OCI-LY1 (cell line): ENCODE measurements around the gene ZSWIM1.

ENCODE experiments used
- H2AFZ ChIP-seq: fragments of 200-600 bp; sonication (generic), shearing (Covaris generic); 2 replicates; pipeline ENCODE4 v1.6.0; 2014; ENCODE audit warnings: antibody characterized with exemption, mild to moderate bottlenecking, low read length
- H3F3A ChIP-seq: fragments of 200-600 bp; sonication (generic), shearing (Covaris generic); 2 replicates; pipeline ENCODE4 v1.6.0; 2014; ENCODE audit warnings: mild to moderate bottlenecking, antibody characterized with exemption, low read length, moderate library complexity; ENCODE audit not compliant: insufficient read depth
- H3K27ac ChIP-seq: fragments of 200-600 bp; sonication (generic); 2 replicates; pipeline ENCODE4 v1.5.1; 2014; ENCODE audit warnings: low read length, mixed run types, mild to moderate bottlenecking, low read depth; ENCODE audit not compliant: poor library complexity, severe bottlenecking
- H3K27me3 ChIP-seq: fragments of 200-600 bp; sonication (generic); 2 replicates; pipeline ENCODE4 v1.6.0; 2014; ENCODE audit warnings: antibody characterized with exemption, mild to moderate bottlenecking, low read length, moderate library complexity; ENCODE audit not compliant: insufficient read depth
- H3K36me3 ChIP-seq: fragments of 200-600 bp; sonication (generic); 2 replicates; pipeline ENCODE4 v1.6.1; 2014; ENCODE audit warnings: mild to moderate bottlenecking, antibody characterized with exemption, low read length, moderate library complexity, mixed read lengths; ENCODE audit not compliant: insufficient read depth
- H3K4me1 ChIP-seq: fragments of 200-600 bp; sonication (generic); 2 replicates; pipeline ENCODE4 v1.5.1; 2014; ENCODE audit warnings: mild to moderate bottlenecking, low read length, moderate library complexity; ENCODE audit not compliant: insufficient read depth, severe bottlenecking
- H3K4me2 ChIP-seq: fragments of 200-600 bp; sonication (generic), shearing (Covaris generic); 2 replicates; pipeline ENCODE4 v1.6.1; 2014; ENCODE audit warnings: low read length
- H3K4me3 ChIP-seq: fragments of 200-600 bp; sonication (generic); 2 replicates; pipeline ENCODE4 v1.5.1; 2014; ENCODE audit warnings: low read length, low read depth, mild to moderate bottlenecking, mixed read lengths; ENCODE audit not compliant: poor library complexity, severe bottlenecking
- H3K79me2 ChIP-seq: fragments of 200-600 bp; shearing (Covaris generic); 2 replicates; pipeline ENCODE4 v1.6.1; 2016; ENCODE audit warnings: mixed run types, low read length, mixed read lengths; ENCODE audit not compliant: insufficient read depth
- H3K9ac ChIP-seq: fragments of 200-600 bp; sonication (generic), shearing (Covaris generic); 2 replicates; pipeline ENCODE4 v1.6.1; 2014; ENCODE audit warnings: mild to moderate bottlenecking, low read length, mixed read lengths
- H3K9me2 ChIP-seq: fragments of 200-600 bp; sonication (generic), shearing (Covaris generic); 2 replicates; pipeline ENCODE4 v1.6.1; 2014; ENCODE audit warnings: low read depth, mild to moderate bottlenecking, low read length, mixed read lengths
- H3K9me3 ChIP-seq: fragments of 200-600 bp; shearing (Covaris generic); 2 replicates; pipeline ENCODE4 v1.6.1; 2014; ENCODE audit warnings: low read length, mixed read lengths
- H4K20me1 ChIP-seq: fragments of 200-600 bp; sonication (generic), shearing (Covaris generic); 2 replicates; pipeline ENCODE4 v1.6.0; 2016; ENCODE audit warnings: mild to moderate bottlenecking, low read length; ENCODE audit not compliant: insufficient read depth
- EZH2 ChIP-seq: fragments of 200-600 bp; sonication (generic), shearing (Covaris generic); IDR thresholded peaks from 2 replicates; pipeline ENCODE4 v1.8.0; 2017; ENCODE audit warnings: borderline replicate concordance, mixed run types, mild to moderate bottlenecking, antibody characterized with exemption, low read length, moderate library complexity, mixed read lengths
- TF ChIP-seq, protein P1 (sequence below): fragments of 200-600 bp; sonication (generic), shearing (Covaris generic); IDR thresholded peaks from 2 replicates; pipeline ENCODE4 v1.5.1; 2017; ENCODE audit warnings: mild to moderate bottlenecking, antibody characterized with exemption, low read length, moderate library complexity, mixed read lengths

The ZSWIM1 gene

DNA sequence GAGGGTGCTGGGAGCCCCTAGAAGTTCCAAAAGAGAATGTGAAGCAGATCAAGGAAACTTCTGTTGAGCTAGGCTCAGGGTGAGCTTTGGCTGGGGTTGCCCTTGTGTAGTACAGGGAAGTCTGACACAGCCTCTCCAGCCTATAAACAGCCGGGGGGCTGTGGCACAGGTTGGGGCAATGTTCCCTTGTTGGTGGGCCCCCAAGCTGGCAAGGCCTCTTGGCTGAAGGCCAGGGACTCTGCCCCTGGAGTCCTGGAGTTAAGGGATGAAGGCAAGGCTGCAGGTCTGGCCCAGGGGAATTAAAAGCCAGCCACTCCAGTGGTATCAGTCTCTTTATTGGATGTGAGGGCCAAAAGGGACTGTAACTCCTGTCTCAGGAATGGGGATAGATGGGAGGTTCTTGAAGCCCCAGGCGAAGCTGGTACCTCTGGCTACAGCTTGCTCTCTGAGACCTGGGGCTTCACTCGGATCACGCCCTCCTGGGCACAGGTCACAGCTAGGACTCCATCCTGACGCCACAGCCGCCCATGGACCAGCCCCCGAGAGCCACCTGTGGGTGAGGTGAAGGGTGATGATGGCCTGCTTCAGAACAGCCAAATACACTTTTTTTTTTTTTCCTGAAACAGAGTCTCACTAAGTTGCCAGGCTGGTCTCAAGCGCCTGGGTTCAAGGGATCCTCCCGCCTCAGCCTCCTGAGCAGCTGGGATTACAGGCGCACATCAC is 39.5 kb upstream of the ZSWIM1 start:
- H2AFZ ChIP-seq, result no peak overlapping the region
- no peak overlapping the region for H3K4me2 ChIP-seq

DNA sequence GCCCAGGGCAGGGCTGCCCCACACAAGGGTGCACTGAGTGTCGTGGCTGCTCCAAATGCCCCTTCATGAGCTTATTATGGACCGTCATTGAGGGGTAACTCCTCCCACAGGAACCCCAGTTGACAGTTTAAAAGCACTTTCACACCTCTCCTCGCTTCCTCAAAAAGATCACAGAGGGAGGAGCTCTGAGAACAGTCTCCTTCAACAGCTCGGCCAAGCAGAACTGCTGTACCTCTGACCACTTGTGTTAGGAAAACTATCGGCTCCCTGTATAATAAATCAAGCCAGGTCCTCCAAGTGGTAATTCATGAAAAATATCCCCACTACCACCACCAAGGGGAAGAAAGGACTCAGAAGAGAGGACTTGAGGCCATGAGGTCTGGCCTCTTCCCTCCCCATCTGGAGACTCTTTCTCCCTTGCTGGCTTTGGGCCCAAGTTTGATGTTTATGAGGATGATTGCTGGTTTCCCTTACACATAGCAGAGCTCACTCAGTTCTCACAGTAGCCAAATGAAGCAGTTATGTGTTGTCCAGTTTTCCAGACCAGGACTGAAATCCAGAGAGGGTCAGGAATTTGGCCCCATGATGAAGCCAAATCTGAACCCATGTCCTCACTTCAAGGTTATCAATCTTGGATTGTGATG is 38.7 kb upstream of the ZSWIM1 start:
- Histone ChIP-seq H3K27me3 (no peaks in the 10 kb centered on the region), H3K4me1 (peaks cover 10% of the 10 kb centered on the region), H3K9me2 (no peaks in the 10 kb centered on the region), H3K9me3 (no peaks in the 10 kb centered on the region), H3F3A (no peaks in the 10 kb centered on the region), H3K36me3 (peaks cover 43% of the 10 kb centered on the region), H4K20me1 (no peaks in the 10 kb centered on the region), H3K27ac (no peak overlapping the region), H3K4me3 (no peak overlapping the region), H3K9ac (no peak overlapping the region), H2AFZ (no peak overlapping the region), H3K4me2 (no peak overlapping the region), H3K79me2 (no peaks in the 10 kb centered on the region)
- TF ChIP-seq, protein P1, sequence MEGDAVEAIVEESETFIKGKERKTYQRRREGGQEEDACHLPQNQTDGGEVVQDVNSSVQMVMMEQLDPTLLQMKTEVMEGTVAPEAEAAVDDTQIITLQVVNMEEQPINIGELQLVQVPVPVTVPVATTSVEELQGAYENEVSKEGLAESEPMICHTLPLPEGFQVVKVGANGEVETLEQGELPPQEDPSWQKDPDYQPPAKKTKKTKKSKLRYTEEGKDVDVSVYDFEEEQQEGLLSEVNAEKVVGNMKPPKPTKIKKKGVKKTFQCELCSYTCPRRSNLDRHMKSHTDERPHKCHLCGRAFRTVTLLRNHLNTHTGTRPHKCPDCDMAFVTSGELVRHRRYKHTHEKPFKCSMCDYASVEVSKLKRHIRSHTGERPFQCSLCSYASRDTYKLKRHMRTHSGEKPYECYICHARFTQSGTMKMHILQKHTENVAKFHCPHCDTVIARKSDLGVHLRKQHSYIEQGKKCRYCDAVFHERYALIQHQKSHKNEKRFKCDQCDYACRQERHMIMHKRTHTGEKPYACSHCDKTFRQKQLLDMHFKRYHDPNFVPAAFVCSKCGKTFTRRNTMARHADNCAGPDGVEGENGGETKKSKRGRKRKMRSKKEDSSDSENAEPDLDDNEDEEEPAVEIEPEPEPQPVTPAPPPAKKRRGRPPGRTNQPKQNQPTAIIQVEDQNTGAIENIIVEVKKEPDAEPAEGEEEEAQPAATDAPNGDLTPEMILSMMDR, result no peak
- no peak for TF ChIP-seq EZH2

More for the DNA sequence above, 39.5 kb upstream of the ZSWIM1 start:
- no peak for TF ChIP-seq EZH2
- TF ChIP-seq, protein P1, result no peak
- H3K27ac ChIP-seq, result no peak overlapping the region
- H3K9me3 ChIP-seq, result no peaks in the 10 kb centered on the region
- no peaks in the 10 kb centered on the region for H3K9me2 ChIP-seq
- peaks cover 10% of the 10 kb centered on the region for H3K4me1 ChIP-seq
- H3F3A ChIP-seq, result no peaks in the 10 kb centered on the region
- no peak overlapping the region for H3K9ac ChIP-seq
- no peaks in the 10 kb centered on the region for H4K20me1 ChIP-seq
- H3K79me2 ChIP-seq, result no peaks in the 10 kb centered on the region
- H3K27me3 ChIP-seq, result no peaks in the 10 kb centered on the region
- peaks cover 41% of the 10 kb centered on the region for H3K36me3 ChIP-seq
- no peak overlapping the region for H3K4me3 ChIP-seq

DNA sequence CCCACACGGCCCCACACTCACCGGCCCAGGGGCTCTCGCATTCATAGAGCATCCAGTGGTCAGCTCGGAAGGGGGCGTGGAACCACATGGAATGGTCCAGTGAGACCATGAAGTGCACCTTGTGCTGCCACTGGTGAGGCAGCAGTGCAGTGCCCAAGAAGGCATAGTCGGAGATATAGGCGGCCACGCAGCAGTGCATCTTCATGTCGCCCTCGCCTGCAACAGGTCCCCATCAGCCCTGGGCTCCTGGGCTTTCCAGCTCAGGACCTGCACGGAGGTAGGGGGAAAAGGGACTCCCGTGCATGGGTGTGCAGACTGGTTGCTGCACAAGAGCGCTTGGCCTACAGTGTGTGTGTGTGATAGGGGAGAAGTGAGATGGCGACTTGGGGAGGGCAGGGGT is 37.5 kb upstream of the ZSWIM1 start:
- no peak overlapping the region for H3K4me2 ChIP-seq

More for the DNA sequence above, 37.5 kb upstream of the ZSWIM1 start:
- Histone ChIP-seq H3K9ac (no peak overlapping the region), H3F3A (no peaks in the 10 kb centered on the region), H3K9me2 (no peaks in the 10 kb centered on the region), H3K27me3 (no peaks in the 10 kb centered on the region), H3K4me1 (peaks cover 10% of the 10 kb centered on the region), H3K36me3 (peaks cover 43% of the 10 kb centered on the region), H3K9me3 (no peaks in the 10 kb centered on the region), H3K27ac (no peak overlapping the region), H3K79me2 (no peaks in the 10 kb centered on the region), H4K20me1 (no peaks in the 10 kb centered on the region), H3K4me3 (no peak overlapping the region), H2AFZ (no peak overlapping the region)
- TF ChIP-seq, protein P1, result no peak
- TF ChIP-seq EZH2, result no peak
